HG03135 (cell line): ENCODE data around the gene PDLIM5.
"Not testable (repeated sequence)": the region's sequence is repeated elsewhere in the genome, so short reads cannot be mapped to it uniquely, and the experiment has no call there.

Source experiments
- ATAC-seq: cut with Tn5 transposase; IDR thresholded peaks from one replicate; pipeline ENCODE4 v1.9.1; 2021; ENCODE audit warnings: mild to moderate bottlenecking, moderate library complexity; ENCODE audit not compliant: unreplicated experiment

The PDLIM5 gene

GRCh38 chr4:94583914-94584641 lies 132.3 kb downstream of the PDLIM5 start:
- no peak for ATAC-seq

- ATAC-seq = no peak
Observed at GRCh38 chr4:94588896-94589693, 137.4 kb downstream of the PDLIM5 start.

DNA sequence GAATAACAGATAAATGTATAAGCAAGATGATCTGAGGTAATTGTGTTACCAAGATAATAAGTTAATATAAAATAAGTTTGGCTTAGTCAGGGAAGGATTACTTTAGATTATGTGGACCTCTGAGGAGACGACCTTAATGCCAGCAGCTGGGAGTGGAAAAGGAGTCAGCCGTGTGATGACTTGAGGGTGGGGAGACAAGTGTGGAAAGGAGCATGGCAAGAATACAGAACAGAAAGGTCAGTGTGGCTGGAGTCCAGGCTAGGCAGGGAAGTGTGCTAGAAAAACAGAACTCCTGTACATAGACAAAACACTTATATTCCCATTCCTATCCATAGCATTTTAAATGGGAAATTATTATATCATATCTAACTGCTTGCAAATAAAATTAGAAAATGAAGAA lies 138.8 kb downstream of the PDLIM5 start:
- ATAC-seq = no peak

GRCh38 chr4:94591289-94591688 lies 139.5 kb downstream of the PDLIM5 start:
- no peak for ATAC-seq

- no peak for ATAC-seq
Observed at GRCh38 chr4:94595013-94595412, 143.3 kb downstream of the PDLIM5 start.

GRCh38 chr4:94595880-94596483 lies 144.2 kb downstream of the PDLIM5 start:
- peak; percentile 77 for ATAC-seq

DNA sequence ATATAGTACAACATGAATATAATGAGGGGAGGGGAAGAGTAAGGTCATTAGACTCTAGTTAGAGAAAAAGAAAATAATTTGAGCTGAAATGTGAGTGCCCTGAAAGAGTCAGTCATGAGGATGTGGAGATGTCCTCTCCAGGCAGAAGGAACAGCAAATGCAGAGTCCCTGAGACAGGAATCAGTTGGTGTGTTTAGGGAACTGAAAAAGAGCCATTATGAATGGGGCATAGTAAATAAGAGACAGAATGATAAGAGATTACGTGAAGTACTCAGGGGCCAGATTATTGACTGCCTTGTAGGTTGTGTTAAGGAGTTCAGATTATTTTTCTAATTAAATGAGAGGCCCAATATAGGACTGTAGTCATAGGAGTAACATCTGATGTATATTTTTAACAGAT lies 147.0 kb downstream of the PDLIM5 start:
- ATAC-seq = no peak

GRCh38 chr4:94603170-94603747 lies 151.5 kb downstream of the PDLIM5 start:
- no peak for ATAC-seq

- no peak for ATAC-seq
Observed at GRCh38 chr4:94605241-94605805, 153.6 kb downstream of the PDLIM5 start.

GRCh38 chr4:94610145-94610544 lies 158.4 kb downstream of the PDLIM5 start:
- ATAC-seq = no peak

GRCh38 chr4:94613248-94613647 lies 161.5 kb downstream of the PDLIM5 start:
- ATAC-seq = no peak

DNA sequence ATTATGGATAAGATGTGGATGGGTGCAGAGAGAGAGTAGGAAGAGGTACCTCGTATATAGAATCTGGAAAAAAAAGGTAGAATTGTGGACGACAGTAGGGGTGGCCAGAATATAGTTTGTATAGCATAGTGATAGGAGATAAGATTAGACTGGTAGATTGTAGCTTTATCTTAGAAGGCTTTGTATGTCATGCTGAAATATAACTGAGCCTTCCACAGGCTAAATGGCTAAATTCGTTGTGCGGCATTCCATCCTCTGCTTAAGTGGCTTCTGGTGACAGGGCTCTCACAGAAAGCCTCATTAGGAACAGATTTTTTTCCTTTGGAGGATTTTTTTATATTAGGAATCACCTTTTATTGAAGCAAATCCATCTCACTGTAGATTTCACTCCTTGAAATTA lies 163.7 kb downstream of the PDLIM5 start:
- no peak for ATAC-seq

DNA sequence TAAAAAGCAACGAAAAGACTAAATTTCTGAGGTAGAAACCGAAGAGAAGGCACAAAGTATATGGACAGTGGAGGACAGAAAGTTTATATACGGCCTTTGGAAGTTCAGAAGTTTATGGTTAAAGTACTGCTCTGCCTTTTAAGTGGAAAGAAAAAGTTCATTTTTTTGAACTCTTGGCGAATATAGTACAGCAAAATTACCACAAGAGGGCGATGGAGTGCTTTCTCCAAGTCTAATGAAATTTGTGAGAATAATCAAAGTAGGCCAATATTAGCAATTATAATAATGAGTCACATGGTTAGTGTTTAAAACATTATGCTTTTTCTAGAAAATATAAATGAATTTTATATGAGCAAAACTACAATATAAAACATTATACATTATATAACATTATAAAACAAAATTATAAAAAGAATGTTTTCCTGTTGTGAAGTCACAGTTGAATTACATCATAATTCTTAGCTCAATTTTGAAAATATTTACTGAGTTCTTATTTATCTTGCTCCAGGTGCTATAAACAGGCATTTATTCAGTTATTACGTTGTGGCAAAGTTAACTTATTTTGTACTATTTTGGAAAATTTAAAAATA lies 169.8 kb downstream of the PDLIM5 start:
- peak; percentile 55 for ATAC-seq

- no peak for ATAC-seq
Observed at GRCh38 chr4:94623126-94623911, 171.6 kb downstream of the PDLIM5 start.

- no peak for ATAC-seq
Observed at GRCh38 chr4:94626942-94627341, 175.2 kb downstream of the PDLIM5 start.

DNA sequence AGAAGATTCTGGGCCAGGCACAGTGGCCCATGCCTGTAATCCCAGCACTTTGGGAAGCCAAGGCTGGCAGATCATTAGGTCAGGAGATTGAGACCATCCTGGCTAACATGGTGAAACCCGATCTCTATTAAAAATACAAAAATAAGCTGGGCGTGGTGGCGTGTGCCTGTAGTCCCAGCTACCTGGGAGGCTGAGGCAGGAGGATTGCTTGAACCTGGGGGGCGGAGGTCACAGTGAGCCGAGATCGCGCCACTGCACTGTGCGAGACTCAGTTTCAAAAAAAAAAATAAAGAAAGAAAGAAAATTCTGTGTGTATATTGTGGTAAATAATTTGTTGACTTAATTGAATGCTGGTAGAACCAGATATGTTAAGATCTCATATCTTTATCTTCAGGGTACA lies 177.3 kb downstream of the PDLIM5 start:
- ATAC-seq = not testable (repeated sequence)

DNA sequence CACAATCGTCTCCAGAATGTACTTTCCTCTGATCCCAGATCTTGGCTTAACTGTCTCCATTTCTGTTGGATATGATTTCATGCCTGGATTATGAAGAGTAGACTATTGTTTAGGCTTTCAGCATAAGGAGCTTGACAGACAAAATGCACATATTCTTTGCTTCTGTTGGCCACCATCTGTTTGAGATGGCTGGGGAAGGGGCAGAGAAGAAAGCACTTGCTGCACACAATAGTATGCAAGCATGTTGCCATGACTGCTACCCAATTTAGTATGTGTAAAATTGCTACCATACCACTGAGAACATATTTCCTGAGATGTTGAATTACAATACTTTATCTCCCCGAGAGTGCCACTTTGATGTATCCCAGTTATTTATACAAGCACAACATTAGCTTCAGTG lies 178.1 kb downstream of the PDLIM5 start:
- no peak for ATAC-seq

GRCh38 chr4:94634271-94634670 lies 182.5 kb downstream of the PDLIM5 start:
- no peak for ATAC-seq

GRCh38 chr4:94635177-94635576 lies 183.4 kb downstream of the PDLIM5 start:
- no peak for ATAC-seq

GRCh38 chr4:94636004-94636403 lies 184.3 kb downstream of the PDLIM5 start:
- ATAC-seq = no peak
